GM20431 (cell line): ENCODE results near the gene CYP8B1.
"Not testable (repeated sequence)": the region's sequence is repeated elsewhere in the genome, so short reads cannot be mapped to it uniquely, and the experiment has no call there.

ENCODE experiments used
- in situ Hi-C: fragments of 300-500 bp; cut with MseI, MboI; formaldehyde crosslinking; loops from one replicate; pipeline ENCODE4 v1.15.0; 2020; ENCODE audit warnings: low sequenced_read_pairs; ENCODE audit not compliant: unreplicated experiment

CYP8B1 gene

GRCh38 chr3:42887084-42887483, 11.4 kb upstream of the CYP8B1 start:
- in situ Hi-C loops: no loop called here

DNA sequence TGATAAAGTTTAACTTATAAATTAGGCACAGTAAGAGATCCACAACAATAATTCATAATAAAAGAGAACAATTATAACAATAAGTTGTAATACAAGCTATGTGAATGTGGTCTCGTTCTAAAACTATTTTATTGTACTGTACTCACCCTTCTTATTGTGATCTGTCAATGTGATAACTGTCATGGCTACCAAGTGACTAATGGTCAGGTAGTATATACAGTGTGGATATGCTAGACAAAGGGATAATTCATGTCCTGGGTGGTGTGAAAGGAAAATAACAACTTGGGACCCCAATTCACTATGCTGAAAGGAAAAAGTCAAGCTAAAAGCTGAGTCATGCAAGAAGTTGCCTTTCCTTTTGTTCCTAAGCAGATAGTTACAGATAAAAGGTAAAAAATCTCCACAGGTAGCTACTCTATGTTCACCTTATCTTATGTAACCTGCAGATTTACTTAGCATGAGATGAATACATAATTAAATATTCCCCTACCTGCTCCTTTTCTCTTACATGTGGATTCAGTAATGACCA, 10.7 kb upstream of the CYP8B1 start:
- in situ Hi-C loops: no loop called here

GRCh38 chr3:42884324-42884723, 8.6 kb upstream of the CYP8B1 start:
- in situ Hi-C loops: no loop called here

GRCh38 chr3:42883251-42883930, 7.7 kb upstream of the CYP8B1 start:
- in situ Hi-C loops: not testable (repeated sequence)

- in situ Hi-C loops: no loop called here
Measured at GRCh38 chr3:42880601-42881451, 5.1 kb upstream of the CYP8B1 start.

GRCh38 chr3:42880183-42880582, 4.5 kb upstream of the CYP8B1 start:
- in situ Hi-C loops: no loop called here

DNA sequence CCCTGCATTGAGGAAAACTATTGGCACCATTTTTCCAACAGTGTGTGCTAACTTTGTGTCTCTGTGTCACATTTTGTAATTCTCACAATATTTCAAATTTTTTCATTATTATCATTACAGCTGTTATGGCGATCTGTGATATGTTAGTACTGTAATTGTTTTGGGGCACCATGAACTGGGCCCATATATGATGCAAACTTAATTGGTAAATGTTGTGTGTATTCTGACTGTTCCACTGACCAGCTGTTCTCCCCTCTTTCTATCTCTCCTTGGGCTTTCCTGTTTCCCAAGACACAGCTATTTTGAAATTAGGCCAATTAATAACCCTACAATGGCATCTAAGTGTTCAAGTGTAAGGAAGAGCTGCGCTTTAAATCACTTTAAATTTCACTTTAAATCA, 2.2 kb upstream of the CYP8B1 start:
- in situ Hi-C loops: no loop called here

DNA sequence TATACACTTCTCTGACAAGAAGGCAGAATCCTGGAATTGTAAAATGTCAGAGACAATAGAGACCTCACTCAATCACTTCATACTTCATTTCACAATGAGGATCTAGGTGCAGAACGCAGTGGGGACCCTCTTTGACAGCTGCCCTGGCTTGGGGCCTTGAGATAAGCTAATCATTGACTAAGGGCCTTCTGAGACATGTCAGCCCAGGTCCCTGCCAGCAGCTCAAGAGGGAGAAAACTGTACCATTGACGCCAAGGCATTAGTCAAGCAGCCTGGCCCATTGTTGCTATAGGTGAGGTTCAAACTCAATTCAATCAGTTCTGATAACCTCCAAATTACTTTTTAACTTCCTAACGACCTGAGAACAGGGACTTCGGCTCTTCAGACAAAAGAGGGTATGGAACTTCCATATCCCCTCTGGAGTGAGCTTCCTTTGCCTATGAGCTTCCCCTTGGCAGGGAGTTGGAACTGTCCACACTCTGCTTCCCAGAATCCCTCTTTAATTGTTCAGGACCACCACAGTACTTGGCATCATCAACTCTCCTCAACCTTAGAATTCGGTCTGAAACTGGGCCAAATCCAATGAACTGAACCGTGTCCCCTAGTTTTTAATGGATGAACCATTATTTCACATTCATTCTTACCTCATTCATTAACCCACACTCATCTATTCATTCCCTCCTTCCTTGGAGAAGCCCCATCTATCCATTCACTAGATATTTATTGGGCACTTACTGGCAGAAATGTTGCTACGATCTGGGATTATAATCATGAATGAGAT, 1.5 kb upstream of the CYP8B1 start:
- in situ Hi-C loops: no loop called here

- in situ Hi-C loops: no loop called here
Measured at GRCh38 chr3:42876401-42876800, 722 bp upstream of the CYP8B1 start.

DNA sequence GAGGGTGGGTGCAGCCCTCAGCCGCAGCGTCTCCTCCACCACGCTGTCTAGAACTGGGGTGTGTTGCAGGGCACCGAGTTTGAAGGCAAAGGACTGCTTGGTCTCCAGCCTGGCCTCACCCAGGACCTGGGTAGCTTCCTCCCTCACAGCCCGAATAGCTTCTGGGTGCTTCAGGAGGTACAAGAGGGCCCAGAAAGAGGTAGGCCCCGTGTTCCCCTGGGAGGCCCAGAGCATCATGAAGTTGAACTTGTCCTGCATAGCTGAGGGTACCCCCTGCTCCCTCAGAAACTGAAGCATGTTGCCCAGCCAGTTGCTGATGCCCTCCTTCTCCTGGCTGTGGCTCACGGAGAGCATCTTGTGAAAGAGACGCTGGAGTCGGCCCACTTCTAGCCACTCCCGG, 930 bp downstream of the CYP8B1 start:
- in situ Hi-C loops: no loop called here

DNA sequence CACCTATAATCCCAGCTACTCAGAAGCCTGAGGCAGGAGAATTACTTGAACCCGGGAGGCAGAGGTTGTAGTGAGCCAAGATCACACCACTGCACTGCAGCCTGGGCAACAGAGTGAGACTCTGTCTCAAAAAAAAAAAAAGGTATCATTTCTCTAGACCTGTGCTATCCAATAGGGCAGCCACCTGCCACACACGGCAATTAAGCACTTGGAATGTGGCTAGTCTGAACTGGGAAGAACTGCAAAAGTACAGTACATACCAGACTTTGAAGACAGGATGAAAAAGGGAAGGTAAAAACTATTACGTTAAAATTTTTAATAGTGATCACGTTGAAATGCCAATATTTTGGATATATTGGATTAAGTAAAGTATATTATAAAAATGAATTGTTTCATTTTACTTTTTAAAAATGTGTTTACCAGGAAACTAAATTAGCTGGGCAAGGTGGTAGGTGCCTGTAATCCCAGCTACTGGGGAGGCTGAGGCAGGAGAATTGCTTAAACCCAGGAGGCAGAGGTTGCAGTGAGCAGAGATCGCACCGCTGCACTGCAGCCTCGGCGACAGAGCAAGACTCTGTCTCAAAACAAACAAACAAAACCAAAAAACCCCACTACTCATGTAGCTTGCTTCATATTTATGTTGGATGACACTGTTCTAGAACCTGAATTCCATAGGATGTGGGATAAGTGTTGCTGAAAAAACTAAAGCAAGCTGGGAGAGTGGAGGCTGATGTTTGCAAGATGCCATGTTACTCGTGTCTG, 2.3 kb downstream of the CYP8B1 start:
- in situ Hi-C loops: no loop called here

DNA sequence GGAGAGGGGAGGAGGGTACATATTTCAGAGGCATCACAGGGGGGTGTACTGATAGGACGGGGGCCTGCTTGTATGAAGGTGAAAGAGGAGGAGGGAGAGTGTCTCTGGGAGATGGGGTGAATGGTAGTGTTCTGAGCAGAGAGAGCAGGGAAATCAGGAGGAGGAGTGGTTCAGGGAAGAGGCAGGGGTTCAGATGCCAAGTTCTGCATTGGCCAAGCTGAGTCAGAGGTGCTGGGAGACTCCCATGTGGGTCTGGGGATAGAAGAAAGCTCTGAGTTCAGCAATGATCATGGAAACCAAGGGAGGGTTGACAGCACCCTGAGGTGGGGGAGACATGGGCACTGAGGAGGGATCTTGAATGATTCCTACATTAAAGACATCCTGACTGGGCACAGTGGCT, 3.0 kb downstream of the CYP8B1 start:
- in situ Hi-C loops: no loop called here

GRCh38 chr3:42871592-42872196, 4.0 kb downstream of the CYP8B1 start:
- in situ Hi-C loops: no loop called here

- in situ Hi-C loops: no loop called here
Measured at GRCh38 chr3:42868841-42869240, 6.8 kb downstream of the CYP8B1 start.

DNA sequence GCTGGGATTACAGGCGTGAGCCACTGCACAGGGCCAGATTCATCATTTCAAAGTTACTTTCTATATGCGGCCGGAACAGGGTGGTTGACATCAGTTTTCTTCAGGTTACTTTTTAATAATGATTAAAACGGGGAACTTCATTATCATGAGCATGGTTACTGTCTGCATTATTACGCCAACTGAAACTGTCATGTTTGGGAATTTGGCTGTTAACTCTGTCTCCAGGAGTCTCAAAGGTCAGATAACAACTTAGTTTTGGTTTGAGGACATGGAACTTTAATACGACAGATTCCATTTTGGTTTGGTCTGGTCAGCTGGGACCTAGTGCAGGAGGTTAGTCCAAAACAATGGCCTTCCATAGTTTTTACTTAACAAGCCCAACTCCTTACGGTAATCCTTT, 8.5 kb downstream of the CYP8B1 start:
- in situ Hi-C loops: no loop called here

- in situ Hi-C loops: no loop called here
Measured at GRCh38 chr3:42865256-42865655, 10.4 kb downstream of the CYP8B1 start.

DNA sequence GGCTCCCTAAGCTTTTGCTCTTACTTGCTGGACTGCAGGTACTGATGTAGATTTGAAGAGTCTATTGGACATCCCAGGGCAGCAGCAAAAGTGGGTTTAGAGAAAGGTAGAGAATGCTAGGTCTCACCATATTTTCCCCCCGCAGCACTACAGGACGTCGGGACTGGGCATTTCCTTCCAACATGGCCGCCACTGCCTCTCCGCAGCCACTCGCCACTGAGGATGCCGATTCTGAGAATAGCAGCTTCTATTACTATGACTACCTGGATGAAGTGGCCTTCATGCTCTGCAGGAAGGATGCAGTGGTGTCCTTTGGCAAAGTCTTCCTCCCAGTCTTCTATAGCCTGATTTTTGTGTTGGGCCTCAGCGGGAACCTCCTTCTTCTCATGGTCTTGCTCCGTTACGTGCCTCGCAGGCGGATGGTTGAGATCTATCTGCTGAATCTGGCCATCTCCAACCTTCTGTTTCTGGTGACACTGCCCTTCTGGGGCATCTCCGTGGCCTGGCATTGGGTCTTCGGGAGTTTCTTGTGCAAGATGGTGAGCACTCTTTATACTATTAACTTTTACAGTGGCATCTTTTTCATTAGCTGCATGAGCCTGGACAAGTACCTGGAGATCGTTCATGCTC, 11.2 kb downstream of the CYP8B1 start:
- in situ Hi-C loops: no loop called here

DNA sequence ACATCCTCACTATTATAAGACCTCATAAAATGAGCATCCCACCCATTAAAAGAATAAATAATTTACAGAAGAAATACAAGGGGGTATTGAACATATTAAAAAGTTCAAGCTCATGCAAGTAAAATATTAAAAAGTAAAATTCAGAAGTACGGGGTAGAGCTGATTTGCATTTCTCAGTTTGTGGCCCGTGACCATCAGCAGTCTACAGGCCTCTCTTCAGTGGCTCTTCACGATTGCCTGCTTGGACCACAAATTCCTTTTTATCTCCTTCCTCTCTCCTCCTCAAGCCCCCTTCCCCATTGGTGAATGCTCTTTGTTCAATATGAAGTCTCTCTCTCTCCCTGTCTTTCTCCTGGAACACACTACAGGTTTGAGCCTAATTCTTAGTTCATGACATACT, 19.1 kb downstream of the CYP8B1 start:
- in situ Hi-C loops: no loop called here
